ENCODE measurements around the gene DHRS7.
A peak's percentile ranks its signal among the peaks of the same experiment; 100 is the strongest.

DHRS7 gene, protein sequence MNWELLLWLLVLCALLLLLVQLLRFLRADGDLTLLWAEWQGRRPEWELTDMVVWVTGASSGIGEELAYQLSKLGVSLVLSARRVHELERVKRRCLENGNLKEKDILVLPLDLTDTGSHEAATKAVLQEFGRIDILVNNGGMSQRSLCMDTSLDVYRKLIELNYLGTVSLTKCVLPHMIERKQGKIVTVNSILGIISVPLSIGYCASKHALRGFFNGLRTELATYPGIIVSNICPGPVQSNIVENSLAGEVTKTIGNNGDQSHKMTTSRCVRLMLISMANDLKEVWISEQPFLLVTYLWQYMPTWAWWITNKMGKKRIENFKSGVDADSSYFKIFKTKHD

DNA sequence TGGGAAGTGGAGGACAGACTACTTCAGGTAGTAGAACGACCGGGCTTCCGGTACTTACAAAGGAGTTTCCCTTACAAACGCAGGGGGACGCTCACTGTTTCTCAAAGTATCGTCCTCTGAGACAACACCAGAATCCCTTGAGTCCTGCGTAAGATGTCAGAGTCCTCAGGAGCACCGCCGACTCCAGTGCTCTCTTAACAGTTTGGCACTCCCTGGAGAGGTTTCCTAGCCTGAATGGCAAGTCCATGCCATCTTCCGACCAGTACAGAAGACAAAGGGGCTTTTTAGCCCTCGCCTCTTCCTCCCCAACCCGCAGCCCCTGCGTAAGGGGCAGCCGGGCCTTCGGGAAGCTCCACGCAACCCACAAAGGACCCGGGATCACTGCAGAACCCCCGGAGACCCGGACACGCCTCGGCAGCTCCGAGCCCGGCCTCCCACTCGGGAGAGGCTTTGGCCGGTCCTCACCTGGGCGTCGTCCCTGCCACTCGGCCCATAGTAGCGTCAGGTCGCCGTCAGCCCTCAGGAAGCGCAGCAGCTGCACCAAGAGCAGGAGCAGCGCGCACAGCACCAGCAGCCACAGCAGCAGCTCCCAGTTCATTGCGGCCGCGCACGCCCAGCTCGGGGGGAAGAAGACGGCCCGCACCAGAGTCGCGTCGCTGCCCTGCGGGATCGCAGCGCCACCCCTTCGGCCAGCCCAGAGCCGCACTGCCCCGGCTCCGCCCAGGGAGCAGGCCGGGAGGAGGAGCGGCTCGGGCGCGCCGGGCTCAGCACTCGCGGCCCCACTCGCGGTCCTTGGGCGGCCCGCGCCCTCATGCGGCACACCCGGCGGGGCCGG is at the start of gene DHRS7:
DHRS7 (minus strand) TSS at position 687 of the 835 bp plus-strand sequence; CDS start at position 598, 89 bp downstream.
- DNase-seq (ENCODE audit: low read depth) = peak; percentile 33

DNA sequence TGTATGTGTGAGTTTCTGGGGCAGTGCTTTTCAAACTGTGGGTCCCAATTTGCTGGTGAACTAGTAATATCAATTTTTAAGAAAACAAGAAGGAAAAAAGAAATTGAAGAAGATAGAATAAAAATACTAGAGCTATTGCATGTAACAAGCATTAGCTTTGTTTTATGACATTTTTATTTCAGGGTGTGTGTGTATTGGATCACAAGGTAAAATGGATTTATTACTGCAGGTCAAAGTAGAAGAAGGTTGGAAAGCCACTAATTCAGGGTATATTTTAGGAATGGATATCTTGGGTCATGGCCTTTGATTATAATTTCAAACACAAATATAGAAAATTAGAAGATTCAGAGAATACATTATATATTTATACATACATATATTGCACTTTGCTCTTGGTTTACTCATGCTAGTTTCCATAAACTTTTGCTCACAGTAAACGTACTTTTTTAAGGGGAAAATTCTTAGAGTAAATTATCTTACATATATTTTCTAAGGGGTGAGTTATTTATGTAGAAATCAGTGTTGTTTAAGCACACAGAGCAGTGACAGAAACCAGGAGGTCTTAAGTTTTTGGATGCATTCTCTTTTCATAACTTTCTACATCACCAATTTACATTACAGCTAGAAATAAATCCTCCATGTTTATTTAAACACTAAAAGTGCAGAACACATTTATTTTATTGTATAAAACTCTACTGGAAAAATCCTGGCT is 49.4 kb upstream of the DHRS7 start:
- DNase-seq (ENCODE audit: low read depth) = no peak

GRCh38 chr14:60214003-60214402 is 48.8 kb upstream of the DHRS7 start:
- no peak for DNase-seq (ENCODE audit: low read depth)

GRCh38 chr14:60212503-60213371 is 47.5 kb upstream of the DHRS7 start:
- DNase-seq (ENCODE audit: low read depth) = no peak

GRCh38 chr14:60211153-60211552 is 46.0 kb upstream of the DHRS7 start:
- DNase-seq (ENCODE audit: low read depth) = no peak

GRCh38 chr14:60210703-60211102 is 45.5 kb upstream of the DHRS7 start:
- no peak for DNase-seq (ENCODE audit: low read depth)

DNA sequence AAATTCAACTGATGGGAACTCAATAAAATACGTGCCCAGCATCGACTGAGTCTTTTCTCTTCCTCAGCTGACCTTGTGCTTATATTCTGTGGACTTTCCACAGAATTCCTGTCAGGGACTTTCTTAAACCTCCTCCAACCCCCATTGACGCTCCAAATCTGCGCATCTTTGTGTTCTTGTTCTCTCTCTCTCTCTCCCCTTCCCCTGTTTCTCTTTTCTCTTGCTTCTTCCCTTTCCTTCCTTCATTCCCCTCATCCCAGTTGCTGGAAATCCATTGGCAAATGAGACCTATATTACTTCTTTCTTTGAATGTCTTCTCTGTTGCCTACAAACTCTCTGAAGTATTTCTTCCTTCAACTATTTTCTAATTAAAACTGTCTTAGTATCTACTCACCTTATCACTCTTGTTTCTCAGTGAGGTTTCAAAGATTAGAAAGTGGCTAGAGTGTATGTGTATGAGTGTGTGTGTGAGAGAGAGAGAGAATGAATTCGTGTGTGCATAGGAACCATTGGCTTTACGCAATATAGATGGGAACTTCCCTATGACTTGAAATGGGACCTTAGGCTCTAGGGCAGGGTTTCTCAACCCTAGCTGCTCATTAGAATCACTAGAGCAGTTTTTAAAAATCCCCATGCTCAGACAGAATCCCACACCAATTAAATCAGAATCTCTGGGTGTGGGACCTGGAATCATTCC is 41.8 kb upstream of the DHRS7 start:
- DNase-seq (ENCODE audit: low read depth) = no peak

GRCh38 chr14:60206249-60206670 is 41.1 kb upstream of the DHRS7 start:
- DNase-seq (ENCODE audit: low read depth) = no peak

GRCh38 chr14:60204843-60205774 is 39.9 kb upstream of the DHRS7 start:
- DNase-seq (ENCODE audit: low read depth) = no peak

GRCh38 chr14:60204104-60204842 is 39.1 kb upstream of the DHRS7 start:
- DNase-seq (ENCODE audit: low read depth) = no peak

GRCh38 chr14:60199321-60199720 is 34.1 kb upstream of the DHRS7 start:
- no peak for DNase-seq (ENCODE audit: low read depth)

DNA sequence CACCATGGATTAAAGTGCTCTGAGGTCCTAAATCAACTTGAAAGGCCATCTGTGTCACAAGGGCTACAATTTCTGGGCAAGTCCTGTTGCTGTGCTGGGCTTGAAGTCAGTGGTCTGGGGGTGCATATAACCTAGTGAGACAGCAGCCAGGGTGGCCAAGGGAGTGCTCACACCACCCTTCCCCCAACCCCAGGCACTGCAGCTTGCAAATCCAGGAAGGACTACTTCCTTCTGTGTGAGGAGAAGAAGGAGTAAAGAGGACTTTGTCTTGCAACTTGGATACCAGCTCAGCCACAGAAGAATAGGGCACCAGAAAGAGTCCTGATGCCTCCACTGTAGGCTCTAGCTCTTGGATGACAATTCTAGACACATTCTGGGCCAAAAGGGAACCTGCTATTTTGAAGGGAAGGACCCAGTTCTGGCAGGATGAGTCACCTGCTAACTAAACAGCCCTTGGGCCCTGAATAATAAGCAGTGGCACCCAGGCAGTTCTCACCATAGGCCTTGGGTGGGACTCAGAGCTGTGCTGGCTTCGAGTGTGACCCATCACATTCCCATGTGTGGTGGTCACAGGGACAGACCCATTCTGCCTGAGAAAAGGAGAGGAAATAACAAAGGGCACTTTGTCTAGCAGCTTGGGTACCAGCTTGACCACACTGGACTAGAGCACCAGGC is 32.6 kb upstream of the DHRS7 start:
- no peak for DNase-seq (ENCODE audit: low read depth)

- DNase-seq (ENCODE audit: low read depth) = no peak
Observed at GRCh38 chr14:60196291-60196690, 31.1 kb upstream of the DHRS7 start.

DNA sequence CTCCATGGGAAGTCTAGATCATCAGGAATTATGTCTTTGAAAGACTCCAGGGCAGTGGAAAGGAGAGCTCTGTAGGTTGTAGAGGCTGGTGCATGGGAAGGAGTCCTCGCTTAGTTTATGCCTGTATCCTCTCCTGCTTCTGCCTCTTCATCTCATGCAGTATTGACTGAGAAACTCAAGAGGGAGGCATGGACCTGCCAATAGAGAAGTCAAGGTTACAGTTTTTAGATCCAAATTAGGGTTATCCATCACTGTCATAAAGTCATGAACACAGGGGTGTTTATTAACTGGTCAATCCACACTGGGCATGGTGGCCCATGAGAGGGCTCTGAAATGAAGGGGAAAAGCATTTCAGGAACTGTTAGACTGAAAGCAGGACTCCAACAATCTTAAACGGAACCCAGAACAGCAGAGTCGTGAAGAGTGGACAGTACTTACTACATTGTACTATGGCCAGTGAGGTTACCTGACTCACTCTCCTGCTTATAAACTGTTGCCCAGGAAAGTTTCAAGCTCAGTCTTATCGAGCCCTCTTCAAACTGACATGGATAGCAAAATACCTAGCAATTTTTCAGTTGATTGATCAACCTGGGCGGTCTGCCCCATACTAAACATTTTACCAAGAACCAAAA is 30.1 kb upstream of the DHRS7 start:
- no peak for DNase-seq (ENCODE audit: low read depth)

GRCh38 chr14:60189923-60190840 is 25.0 kb upstream of the DHRS7 start:
- no peak for DNase-seq (ENCODE audit: low read depth)

DNA sequence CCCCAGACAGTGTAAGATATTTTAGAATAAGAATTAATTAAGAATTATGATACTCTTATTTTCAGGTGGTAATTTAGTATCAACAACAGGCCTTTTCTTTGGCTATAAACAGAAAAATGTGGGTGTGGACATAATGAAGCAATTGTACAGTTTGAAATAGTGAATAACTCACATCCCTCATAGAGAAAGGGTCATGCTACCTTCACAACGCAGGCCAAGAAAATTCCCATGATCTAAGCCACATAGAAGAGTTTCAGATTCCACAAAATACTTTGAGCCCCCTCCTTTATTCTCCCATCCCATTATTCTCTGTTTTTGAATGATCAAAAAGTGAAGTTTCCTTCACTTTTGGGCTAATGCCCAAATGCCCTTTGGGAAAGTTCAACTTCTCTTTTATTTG is 23.5 kb upstream of the DHRS7 start:
- no peak for DNase-seq (ENCODE audit: low read depth)

DNA sequence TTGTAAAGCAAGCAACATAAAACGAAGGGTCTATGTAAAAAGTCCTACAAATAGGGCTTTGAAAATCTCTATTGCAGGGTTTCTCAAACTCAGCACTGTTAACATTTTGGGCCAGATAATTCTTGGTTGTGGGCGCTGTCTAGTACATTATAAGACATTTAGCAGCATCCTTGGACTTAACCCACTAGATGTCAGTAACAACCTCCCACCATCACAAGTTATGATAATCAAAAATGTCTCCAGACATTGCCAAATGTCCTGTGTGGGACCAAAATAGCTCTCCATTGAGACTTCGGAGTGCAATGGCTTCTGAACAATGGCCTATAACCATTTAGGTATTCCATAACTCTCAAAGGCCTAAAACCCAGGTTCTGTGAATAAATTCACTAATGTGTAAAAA is 22.9 kb upstream of the DHRS7 start:
- no peak for DNase-seq (ENCODE audit: low read depth)

Measured in stimulated activated CD8-positive, alpha-beta memory T cell treated with anti-CD3 and anti-CD28 coated beads, Interleukin-7, amount 100 ng/mL, for 24 hours (primary cell).